Activated T-helper 1 cell treated with anti-CD3 and anti-CD28 coated beads, Interleukin-12 subunit alpha, Interleukin-12 subunit beta, Interleukin-2, Interleukin-4 antibody, amounts not matched to agents 30 ng/mL and 10 ng/mL and 1 ng/mL, durations not matched to agents 14 hours and 24 hours and 36 hours (primary cell): ENCODE measurements around the gene CTXND2. TPM values are rescaled to one million over a fixed set of nuclear protein-coding genes. Genes with fewer than 3 reads are reported as not detected.

Source experiments
- DNase-seq: peaks from one replicate; pipeline ENCODE4 v3.0.0; 2021; ENCODE audit warnings: low spot score
- H3K27ac Mint-ChIP-seq: one replicate; pipeline ENCODE4 v1.8.0; 2021; ENCODE audit warnings: mild to moderate bottlenecking, mixed read lengths
- H3K27me3 Mint-ChIP-seq: one replicate; pipeline ENCODE4 v1.8.0; 2022; ENCODE audit warnings: mild to moderate bottlenecking, moderate library complexity, mixed read lengths; ENCODE audit not compliant: insufficient read depth
- H3K36me3 Mint-ChIP-seq: one replicate; pipeline ENCODE4 v1.8.0; 2021; ENCODE audit warnings: low read depth, mixed read lengths
- H3K4me1 Mint-ChIP-seq: one replicate; pipeline ENCODE4 v1.8.0; 2021; ENCODE audit warnings: low read depth, mixed read lengths
- H3K4me3 Mint-ChIP-seq: one replicate; pipeline ENCODE4 v1.8.0; 2021; ENCODE audit warnings: mild to moderate bottlenecking, moderate library complexity, mixed read lengths
- H3K9me3 Mint-ChIP-seq: one replicate; pipeline ENCODE4 v1.8.0; 2021; ENCODE audit warnings: mixed read lengths
- intact Hi-C: fragments of 100-400 bp; cut with micrococcal nuclease; formaldehyde crosslinking; loops from one replicate; pipeline ENCODE4 v1.15.1; 2024
- total RNA-seq: library from RNA; stranded (reverse); gene quantifications from 2 replicates; pipeline ENCODE4 v1.2.3, GENCODE V29; 2022

Gene CTXND2
- total RNA-seq, 1 donor from 2014 or later, result not detected

GRCh38 chr1:150902346-150902745, 15.4 kb downstream of the CTXND2 start:
- Mint-ChIP-seq H3K27me3 (peaks cover 16% of the 10 kb centered on the region), H3K4me1 (peaks cover 8% of the 10 kb centered on the region), H3K4me3 (no peak overlapping the region), H3K9me3 (no peaks in the 10 kb centered on the region), H3K27ac (no peak overlapping the region), H3K36me3 (no peaks in the 10 kb centered on the region)
- intact Hi-C loops, result no loop called here
- no peak for DNase-seq

DNA sequence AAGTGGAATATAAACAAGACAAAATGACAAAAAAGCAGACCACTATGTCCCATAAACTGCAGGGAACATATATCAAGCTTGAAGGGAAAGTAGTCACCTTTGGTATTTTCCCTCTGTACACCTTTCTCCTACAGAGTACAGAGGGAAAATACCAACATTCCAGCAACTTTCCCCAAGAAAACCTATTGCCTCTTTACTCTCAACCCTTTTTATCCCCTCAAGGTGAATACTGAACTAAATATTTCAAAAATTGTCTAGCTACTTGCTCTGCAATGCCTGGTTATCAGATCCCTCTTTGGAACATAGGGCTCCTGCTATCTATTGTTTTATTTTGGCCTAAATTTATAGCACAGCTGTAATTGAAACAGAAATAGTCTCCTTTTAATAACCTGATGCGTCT, 15.8 kb downstream of the CTXND2 start:
- H3K9me3 Mint-ChIP-seq, result no peaks in the 10 kb centered on the region
- H3K27me3 Mint-ChIP-seq, result peaks cover 15% of the 10 kb centered on the region
- H3K36me3 Mint-ChIP-seq, result no peaks in the 10 kb centered on the region
- intact Hi-C loops, result no loop called here
- peaks cover 10% of the 10 kb centered on the region for H3K4me1 Mint-ChIP-seq
- no peak overlapping the region for H3K4me3 Mint-ChIP-seq
- H3K27ac Mint-ChIP-seq, result no peak overlapping the region
- DNase-seq, result no peak

DNA sequence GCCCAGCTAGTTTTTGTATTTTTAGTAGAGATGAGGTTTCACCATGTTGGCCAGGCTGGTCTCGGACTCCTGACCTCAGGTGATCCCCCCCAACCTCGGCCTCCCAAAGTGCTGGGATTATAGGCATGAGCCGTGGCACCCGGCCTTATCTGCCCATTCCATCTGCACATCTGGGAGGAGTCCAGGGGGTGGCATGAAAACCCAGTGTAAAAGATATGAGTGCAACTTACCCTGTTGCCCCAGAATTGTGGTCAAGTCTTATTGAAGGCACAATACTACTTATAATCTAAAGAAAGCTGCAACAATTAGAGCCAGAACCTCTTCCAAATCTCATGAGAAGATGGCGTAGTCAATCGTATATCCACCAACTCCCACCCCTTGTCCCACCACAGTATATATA, 18.4 kb downstream of the CTXND2 start:
- peaks cover 15% of the 10 kb centered on the region for H3K27me3 Mint-ChIP-seq
- no peak overlapping the region for H3K4me3 Mint-ChIP-seq
- intact Hi-C loops, result no loop called here

DNA sequence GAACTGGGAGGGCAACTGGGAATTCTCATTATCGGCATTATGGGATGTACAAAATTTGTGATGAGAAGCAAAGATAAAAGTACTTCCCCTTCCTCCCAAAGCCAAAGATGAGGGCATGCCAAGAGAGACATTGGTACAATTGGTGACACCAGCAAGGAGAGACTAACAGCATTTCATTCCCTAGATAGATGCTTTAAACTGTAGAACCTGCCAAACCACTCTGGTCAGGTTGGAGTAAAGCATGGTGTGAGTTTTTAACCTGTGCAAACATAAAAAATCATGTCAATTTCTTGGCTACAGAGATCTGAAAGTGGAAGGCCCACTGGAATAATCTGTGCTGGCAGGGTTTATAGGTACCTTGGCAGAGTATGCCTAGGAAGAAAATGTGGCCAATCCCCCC, 19.4 kb downstream of the CTXND2 start:
- H3K27me3 Mint-ChIP-seq, result peaks cover 11% of the 10 kb centered on the region
- no peak overlapping the region for H3K27ac Mint-ChIP-seq
- DNase-seq, result no peak
- H3K36me3 Mint-ChIP-seq, result no peaks in the 10 kb centered on the region
- H3K9me3 Mint-ChIP-seq, result peaks cover 4% of the 10 kb centered on the region
- peaks cover 10% of the 10 kb centered on the region for H3K4me1 Mint-ChIP-seq
- H3K4me3 Mint-ChIP-seq, result no peak overlapping the region
- intact Hi-C loops, result no loop called here

More for the DNA sequence above, 18.4 kb downstream of the CTXND2 start:
- no peak for DNase-seq
- H3K36me3 Mint-ChIP-seq, result no peaks in the 10 kb centered on the region
- peaks cover 4% of the 10 kb centered on the region for H3K9me3 Mint-ChIP-seq
- H3K27ac Mint-ChIP-seq, result no peak overlapping the region
- peaks cover 10% of the 10 kb centered on the region for H3K4me1 Mint-ChIP-seq

DNA sequence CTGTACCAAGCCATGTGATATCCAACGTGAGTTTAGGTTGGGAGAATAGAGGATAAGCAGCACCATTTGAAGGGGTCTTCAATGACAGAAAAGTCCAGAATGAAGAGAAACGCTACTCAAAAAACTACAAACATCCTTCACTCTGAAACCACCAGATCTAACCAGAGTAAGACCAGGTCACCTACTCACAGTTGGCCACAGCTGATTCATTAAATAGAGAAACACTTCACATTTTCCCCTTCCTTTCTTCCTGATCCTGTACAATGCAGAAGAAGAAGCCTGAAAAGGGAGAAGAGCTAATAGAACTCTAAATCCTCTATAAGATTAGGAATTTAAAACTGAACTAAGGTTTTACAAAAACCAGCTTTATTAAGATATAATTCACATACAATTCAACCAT, 19.9 kb downstream of the CTXND2 start:
- Mint-ChIP-seq H3K27ac (no peak overlapping the region), H3K36me3 (no peaks in the 10 kb centered on the region), H3K4me3 (no peak overlapping the region), H3K27me3 (peaks cover 11% of the 10 kb centered on the region), H3K4me1 (peaks cover 10% of the 10 kb centered on the region), H3K9me3 (peaks cover 4% of the 10 kb centered on the region)
- intact Hi-C loops, result no loop called here
- DNase-seq, result no peak

GRCh38 chr1:150909585-150910180, 22.7 kb downstream of the CTXND2 start:
- peaks cover 10% of the 10 kb centered on the region for H3K4me1 Mint-ChIP-seq
- H3K4me3 Mint-ChIP-seq, result no peak overlapping the region
- no peak overlapping the region for H3K27ac Mint-ChIP-seq
- DNase-seq, result no peak
- intact Hi-C loops, result no loop called here
- H3K27me3 Mint-ChIP-seq, result peaks cover 7% of the 10 kb centered on the region
- no peaks in the 10 kb centered on the region for H3K36me3 Mint-ChIP-seq
- H3K9me3 Mint-ChIP-seq, result peaks cover 4% of the 10 kb centered on the region

DNA sequence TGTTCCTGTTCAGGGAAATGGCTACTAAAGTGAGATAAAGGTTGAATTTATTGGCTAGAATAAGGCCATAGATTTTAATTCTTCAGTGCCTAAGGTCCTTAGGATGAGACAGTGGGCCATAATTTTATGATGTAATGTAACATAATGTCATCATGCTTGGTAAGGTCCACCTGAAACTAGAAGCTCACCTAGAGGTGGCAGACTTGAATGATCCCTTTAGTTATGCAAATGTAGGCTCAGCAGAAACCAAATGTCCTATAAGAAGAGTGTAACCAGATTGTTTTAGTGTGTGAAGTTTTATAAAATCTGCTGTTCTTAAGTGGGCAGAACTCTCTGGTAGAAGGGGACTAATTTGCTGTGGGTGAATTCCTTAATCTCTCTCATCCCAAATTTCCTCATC, 25.7 kb downstream of the CTXND2 start:
- Mint-ChIP-seq H3K4me3 (no peak overlapping the region), H3K36me3 (no peaks in the 10 kb centered on the region), H3K27me3 (no peaks in the 10 kb centered on the region), H3K4me1 (no peaks in the 10 kb centered on the region), H3K9me3 (peaks cover 4% of the 10 kb centered on the region), H3K27ac (no peak overlapping the region)
- intact Hi-C loops, result no loop called here
- DNase-seq, result no peak

- Mint-ChIP-seq H3K4me3 (no peak overlapping the region), H3K27me3 (no peaks in the 10 kb centered on the region), H3K4me1 (peaks cover 5% of the 10 kb centered on the region), H3K36me3 (no peaks in the 10 kb centered on the region), H3K27ac (no peak overlapping the region), H3K9me3 (no peaks in the 10 kb centered on the region)
- no peak for DNase-seq
- intact Hi-C loops, result no loop called here
Measured at GRCh38 chr1:150917387-150917786, 30.5 kb downstream of the CTXND2 start.

GRCh38 chr1:150922519-150922975, 35.6 kb downstream of the CTXND2 start:
- intact Hi-C loops, result loop anchor here (1.0 to 2.0 kb wide), 7 partner anchors 46 to 458 kb away; partner anchors contain the start of genes ARNT and CTSS
- no peak overlapping the region for H3K27ac Mint-ChIP-seq
- H3K9me3 Mint-ChIP-seq, result no peaks in the 10 kb centered on the region
- DNase-seq, result peak; percentile 59
- H3K4me1 Mint-ChIP-seq, result peaks cover 20% of the 10 kb centered on the region
- H3K4me3 Mint-ChIP-seq, result peak overlapping the region; percentile 0
- H3K36me3 Mint-ChIP-seq, result peaks cover 4% of the 10 kb centered on the region
- no peaks in the 10 kb centered on the region for H3K27me3 Mint-ChIP-seq

DNA sequence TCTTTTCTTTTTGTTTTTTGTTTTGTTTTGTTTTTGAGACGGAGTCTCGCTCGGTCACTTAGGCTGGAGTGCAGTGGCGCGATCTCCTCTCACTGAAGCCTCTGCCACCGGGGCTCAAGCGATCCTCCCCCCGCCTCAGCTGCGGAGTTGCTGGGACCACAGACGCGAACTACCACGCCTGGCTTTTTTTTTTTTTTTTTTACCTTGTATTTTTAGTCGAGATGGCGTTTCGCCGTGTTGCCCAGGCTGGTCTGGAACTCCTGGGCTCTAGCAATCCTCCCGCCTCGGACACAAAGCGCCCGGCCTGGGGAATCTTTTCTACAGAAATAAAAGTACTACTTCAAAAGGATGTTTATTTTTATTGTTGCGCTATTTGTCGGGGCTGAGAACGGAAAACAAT, 38.1 kb downstream of the CTXND2 start:
- Mint-ChIP-seq H3K27me3 (no peaks in the 10 kb centered on the region), H3K36me3 (peaks cover 26% of the 10 kb centered on the region), H3K9me3 (no peaks in the 10 kb centered on the region), H3K4me1 (peaks cover 23% of the 10 kb centered on the region), H3K27ac (no peak overlapping the region), H3K4me3 (peak overlapping the region; percentile 97)
- no peak for DNase-seq
- intact Hi-C loops, result loop anchor here (5.0 kb wide), 3 partner anchors 33 to 438 kb away; partner anchors contain the start of genes CDC42SE1 and TARS2

DNA sequence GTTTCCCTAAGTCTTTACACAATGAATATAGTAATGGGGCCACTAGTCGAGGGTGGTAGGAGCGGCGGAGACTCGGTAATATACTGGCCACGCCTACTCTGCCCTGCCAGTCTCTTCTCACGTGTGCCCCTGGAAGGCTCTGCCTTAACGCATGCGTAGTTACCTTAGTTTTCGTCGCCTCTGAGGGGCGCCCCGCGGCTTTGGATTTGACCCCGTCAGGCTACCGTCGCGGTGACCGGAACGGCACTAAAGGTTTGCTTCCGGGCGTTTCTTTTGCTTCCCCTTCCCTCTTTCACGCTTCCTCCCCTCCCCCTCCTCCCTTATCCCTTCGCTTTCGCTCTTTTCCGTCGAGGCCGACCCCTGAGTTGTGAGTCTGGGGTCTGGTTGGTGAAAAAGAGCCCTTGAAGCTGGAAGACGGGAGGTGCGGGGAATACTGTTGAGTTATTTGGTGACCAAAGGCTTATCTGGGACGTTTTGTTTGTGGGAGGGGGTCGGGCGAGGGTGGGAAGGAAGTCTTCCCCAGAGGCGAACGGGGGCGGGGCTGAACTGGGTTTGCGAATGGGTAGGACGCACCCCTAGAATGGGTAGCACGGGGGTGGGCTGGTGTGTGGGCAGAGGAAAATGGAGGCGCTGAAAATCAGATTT, 39.3 kb downstream of the CTXND2 start, which contains the start of gene SETDB1:
TSS of gene SETDB1 (plus strand) at position 267 of the 645 bp plus-strand sequence. CDS start 1,352 bp downstream, outside the sequence.
- no peaks in the 10 kb centered on the region for H3K27me3 Mint-ChIP-seq
- H3K27ac Mint-ChIP-seq, result peak within 1 kb of the TSS; percentile 95
- peak within 1 kb of the TSS; percentile 97 for H3K4me3 Mint-ChIP-seq
- peaks cover 23% of the 10 kb centered on the region for H3K4me1 Mint-ChIP-seq
- H3K9me3 Mint-ChIP-seq, result no peaks in the 10 kb centered on the region
- H3K36me3 Mint-ChIP-seq, result peaks cover 33% of the 10 kb centered on the region
- intact Hi-C loops, result loop anchor here (1.0 to 5.0 kb wide), 13 partner anchors 34 to 690 kb away; partner anchors contain the start of genes ANP32E, ARNT, CDC42SE1 and ENSA
- peak; percentile 90 for DNase-seq

DNA sequence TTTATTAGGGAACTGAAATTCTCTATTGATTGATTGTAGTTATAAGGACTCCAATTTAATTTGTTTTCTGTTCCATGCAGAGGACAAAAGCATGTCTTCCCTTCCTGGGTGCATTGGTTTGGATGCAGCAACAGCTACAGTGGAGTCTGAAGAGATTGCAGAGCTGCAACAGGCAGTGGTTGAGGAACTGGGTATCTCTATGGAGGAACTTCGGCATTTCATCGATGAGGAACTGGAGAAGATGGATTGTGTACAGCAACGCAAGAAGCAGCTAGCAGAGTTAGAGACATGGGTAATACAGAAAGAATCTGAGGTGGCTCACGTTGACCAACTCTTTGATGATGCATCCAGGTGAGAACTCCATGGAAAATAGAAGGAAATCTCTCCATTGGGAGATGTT, 40.7 kb downstream of the CTXND2 start:
- Mint-ChIP-seq H3K27ac (no peak overlapping the region), H3K4me1 (peaks cover 16% of the 10 kb centered on the region), H3K9me3 (peaks cover 8% of the 10 kb centered on the region), H3K4me3 (peak overlapping the region; percentile 97), H3K27me3 (no peaks in the 10 kb centered on the region), H3K36me3 (peaks cover 41% of the 10 kb centered on the region)
- intact Hi-C loops, result loop anchor here (2.0 to 5.0 kb wide), 6 partner anchors 35 to 440 kb away; partner anchors contain the start of genes CDC42SE1, GABPB2, GOLPH3L and TARS2
- DNase-seq, result no peak

DNA sequence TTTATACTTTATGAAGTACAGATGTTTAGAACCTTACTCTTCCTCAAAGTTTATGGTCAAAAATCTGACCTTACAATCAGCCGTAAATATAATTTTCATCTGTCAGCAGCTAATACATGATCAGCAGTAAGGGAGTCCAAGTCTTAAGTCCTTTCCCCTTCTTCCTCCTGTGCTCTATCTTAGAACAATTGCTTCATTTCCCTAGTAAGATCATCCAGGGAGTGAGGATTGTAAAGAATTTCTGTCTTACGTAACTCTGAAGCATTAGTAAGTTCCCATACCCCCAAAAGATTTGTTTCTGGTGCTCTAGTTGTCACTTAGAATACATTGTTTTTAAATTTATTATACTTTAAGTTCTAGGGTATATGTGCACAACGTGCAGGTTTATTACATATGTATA, 41.4 kb downstream of the CTXND2 start:
- H3K27me3 Mint-ChIP-seq, result no peaks in the 10 kb centered on the region
- H3K27ac Mint-ChIP-seq, result no peak overlapping the region
- peaks cover 45% of the 10 kb centered on the region for H3K36me3 Mint-ChIP-seq
- peak overlapping the region; percentile 1 for H3K4me3 Mint-ChIP-seq
- intact Hi-C loops, result loop anchor here (5.0 kb wide), 3 partner anchors 36 to 441 kb away; partner anchors contain the start of genes CDC42SE1 and TARS2
- DNase-seq, result no peak
- H3K9me3 Mint-ChIP-seq, result peaks cover 10% of the 10 kb centered on the region
- H3K4me1 Mint-ChIP-seq, result peaks cover 12% of the 10 kb centered on the region
